Testis (tissue), 2 donors: Measurements from ENCODE around the gene SERPINB6.

ENCODE experiments used
- CTCF ChIP-seq, 3 experiments: fragments of 450-650 bp in 2 of 3; fragments of 200-600 bp in 1 of 3; sonication (generic) in 1 of 3; IDR thresholded peaks; one replicate each; pipeline ENCODE4 v1.5.1; 2016 to 2019; ENCODE audit warnings: antibody characterized with exemption in 3 of 3, mild to moderate bottlenecking in 2 of 3, moderate library complexity in 1 of 3
- POLR2A ChIP-seq: fragments of 450-650 bp; IDR thresholded peaks from one replicate; pipeline ENCODE4 v1.6.1; 2017; ENCODE audit warnings: antibody characterized with exemption, mild to moderate bottlenecking, moderate library complexity

GRCh38 chr6:3011158-3011557, 39.8 kb upstream of the SERPINB6 start:
- no peak for TF ChIP-seq CTCF (IDR thresholded peaks at IDR 0.05)
- no peak for TF ChIP-seq POLR2A
